Measurements from ENCODE around the gene TRAF1. TPM values are rescaled to one million over a fixed set of nuclear protein-coding genes. Genes with fewer than 3 reads are reported as not detected.

TRAF1 gene
- total RNA-seq, 2 donors from 2014 or later, result 103 to 118 TPM

DNA sequence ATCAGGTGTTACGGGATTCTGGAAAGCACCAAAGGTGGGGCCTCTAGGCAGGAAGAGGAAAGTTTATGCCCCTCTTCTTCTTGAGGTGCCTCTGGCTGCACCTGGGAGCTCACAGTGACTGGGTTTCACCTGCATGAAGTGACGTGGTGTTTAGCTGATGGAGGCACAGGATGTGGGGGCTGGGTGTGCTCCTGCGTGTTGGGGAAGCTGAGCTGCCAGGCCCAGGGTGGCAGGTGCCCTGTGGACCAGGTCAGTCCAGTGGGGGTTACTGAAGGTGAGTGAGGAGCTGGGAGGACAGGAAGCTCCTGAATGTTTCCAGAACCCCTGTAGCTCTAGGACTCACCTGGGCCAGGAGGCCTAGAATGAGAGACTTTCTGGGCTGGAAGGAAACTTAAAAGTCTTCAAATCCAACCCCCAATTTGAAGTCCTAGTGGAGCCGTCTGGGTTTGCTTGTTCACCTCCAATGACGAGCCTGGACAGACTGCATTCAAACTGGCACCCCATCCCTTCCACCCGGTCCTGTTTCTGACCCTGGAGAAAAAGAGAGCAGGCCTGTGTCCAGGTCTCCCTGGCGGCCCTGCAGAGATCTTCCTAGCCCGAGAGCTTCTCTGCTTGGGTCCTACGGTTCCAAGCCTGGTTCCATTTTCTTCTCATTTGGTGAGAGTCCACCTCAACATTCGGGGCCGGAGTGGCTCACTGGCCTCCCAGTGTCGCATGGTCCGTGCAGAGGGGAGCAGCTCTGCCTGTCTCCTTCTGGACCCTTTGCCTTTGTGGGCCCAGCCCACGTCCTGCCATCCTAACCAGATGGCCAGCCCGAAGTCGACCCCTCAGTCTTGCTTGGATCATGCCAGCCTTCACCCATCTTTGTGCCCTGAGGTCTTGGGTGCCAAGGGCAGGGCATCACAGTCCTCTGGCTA is 22.3 kb downstream of the TRAF1 start:
- H3K4me1 Mint-ChIP-seq, result peaks cover 56% of the 10 kb centered on the region

DNA sequence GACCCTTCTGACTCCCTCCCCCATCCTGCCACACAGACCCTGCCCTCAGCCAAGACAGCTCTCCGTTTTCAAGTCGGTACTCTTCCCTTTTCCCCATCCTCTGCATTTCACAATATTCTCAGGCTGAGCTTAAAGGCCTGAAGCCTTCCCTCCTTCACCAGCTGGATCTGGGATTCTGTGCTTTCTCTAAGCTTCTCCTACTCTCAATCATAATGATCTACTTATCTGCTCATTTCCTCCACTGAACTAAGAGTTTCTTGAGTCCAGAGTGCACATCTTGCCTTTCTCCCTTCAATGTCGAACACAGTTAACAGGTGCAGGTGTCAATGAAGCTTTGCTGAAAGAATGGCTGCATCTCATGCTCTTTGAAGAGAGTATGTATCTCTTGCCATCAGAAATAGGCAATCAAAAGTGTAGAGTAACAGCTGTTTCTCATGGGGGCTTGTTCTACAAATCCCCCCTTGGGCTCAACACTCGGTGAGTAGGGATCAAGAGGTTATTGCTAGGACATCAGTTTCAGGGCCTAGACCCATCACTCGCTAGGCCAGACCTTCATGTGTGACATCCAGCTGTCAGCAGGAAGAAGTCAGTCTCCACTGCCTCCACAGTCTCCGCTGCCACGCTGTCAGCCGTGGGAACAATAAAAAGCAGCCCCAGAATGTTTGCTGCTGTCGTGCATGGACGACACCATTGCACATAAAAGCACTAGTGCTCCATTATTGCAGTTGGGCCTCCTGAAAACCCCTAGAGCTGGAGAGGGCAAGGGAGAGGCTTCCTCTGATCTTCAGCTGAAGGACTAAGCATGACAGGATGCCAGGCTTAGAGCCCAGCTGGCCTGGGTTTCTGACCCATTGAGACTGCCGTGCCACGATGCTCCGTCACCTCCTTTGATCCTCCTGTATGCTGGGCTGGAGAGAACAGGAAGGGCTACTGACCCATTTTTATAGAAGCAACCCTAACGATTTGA is 23.7 kb downstream of the TRAF1 start:
- H3K4me1 Mint-ChIP-seq, result peaks cover 52% of the 10 kb centered on the region
- H3K9me3 ChIP-seq (ENCODE audit: control insufficient read depth, low read length, poor library complexity, severe bottlenecking), result no peaks in the 10 kb centered on the region
- no peak for DNase-seq
- H3K36me3 Mint-ChIP-seq (ENCODE audit: low read depth), result peaks cover 13% of the 10 kb centered on the region
- peak overlapping the region; percentile 82 for H3K4me3 Mint-ChIP-seq
- no peaks in the 10 kb centered on the region for H3K27me3 Mint-ChIP-seq
- no peak for ATAC-seq
- H3K27ac Mint-ChIP-seq, result peak overlapping the region; percentile 98

More for the DNA sequence above, 22.3 kb downstream of the TRAF1 start:
- ATAC-seq, result peak; percentile 88
- Mint-ChIP-seq H3K27ac (peak overlapping the region; percentile 98), H3K4me3 (peak overlapping the region; percentile 82), H3K27me3 (no peaks in the 10 kb centered on the region), H3K36me3 (ENCODE audit: low read depth) (peaks cover 13% of the 10 kb centered on the region)
- peak; percentile 36 to 60 (median 56) for DNase-seq
- no peaks in the 10 kb centered on the region for H3K9me3 ChIP-seq (ENCODE audit: control insufficient read depth, low read length, poor library complexity, severe bottlenecking)

DNA sequence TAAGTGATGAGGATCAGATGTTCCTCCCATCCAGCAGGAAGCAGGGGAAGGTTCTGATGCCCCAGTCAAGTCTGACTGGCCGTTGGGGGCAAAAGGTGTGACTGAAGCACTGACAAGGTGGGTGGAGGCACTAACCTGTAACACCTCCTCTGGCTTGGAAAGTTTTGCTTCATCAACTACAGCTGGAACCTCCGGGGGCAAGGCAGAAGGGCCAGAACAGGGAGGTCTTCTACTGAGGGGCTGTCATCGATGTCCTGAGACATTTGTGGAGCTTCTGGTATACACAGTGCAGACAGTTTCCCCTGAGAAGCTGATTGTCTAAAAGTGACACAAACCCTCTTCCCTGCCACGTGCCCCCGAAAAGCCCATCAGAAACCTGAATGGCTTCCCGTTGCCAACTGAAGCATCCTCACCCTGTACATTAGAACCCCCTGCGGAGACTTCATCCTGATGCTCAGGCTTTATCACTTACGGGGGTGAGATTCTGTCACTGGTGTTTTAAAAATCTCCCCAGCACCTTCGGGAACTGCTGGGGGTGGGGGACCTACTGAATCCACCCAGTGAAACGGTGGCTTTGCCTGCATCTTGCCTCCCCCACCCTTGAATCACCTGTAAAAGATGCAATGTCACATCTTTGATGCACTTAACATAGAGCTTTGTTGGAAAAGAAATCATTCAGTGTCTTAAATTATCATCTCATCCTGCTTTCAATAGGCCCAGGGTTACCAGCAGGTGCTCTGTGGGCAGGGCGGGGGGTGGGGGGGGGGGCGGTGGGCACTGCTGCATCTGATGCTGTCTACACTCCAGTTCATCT is 24.6 kb downstream of the TRAF1 start:
- ATAC-seq, result no peak
- H3K4me3 Mint-ChIP-seq, result peak overlapping the region; percentile 82
- DNase-seq, result no peak
- peaks cover 9% of the 10 kb centered on the region for H3K36me3 Mint-ChIP-seq (ENCODE audit: low read depth)
- peak overlapping the region; percentile 98 for H3K27ac Mint-ChIP-seq
- H3K9me3 ChIP-seq (ENCODE audit: control insufficient read depth, low read length, poor library complexity, severe bottlenecking), result no peaks in the 10 kb centered on the region
- peaks cover 49% of the 10 kb centered on the region for H3K4me1 Mint-ChIP-seq
- no peaks in the 10 kb centered on the region for H3K27me3 Mint-ChIP-seq

DNA sequence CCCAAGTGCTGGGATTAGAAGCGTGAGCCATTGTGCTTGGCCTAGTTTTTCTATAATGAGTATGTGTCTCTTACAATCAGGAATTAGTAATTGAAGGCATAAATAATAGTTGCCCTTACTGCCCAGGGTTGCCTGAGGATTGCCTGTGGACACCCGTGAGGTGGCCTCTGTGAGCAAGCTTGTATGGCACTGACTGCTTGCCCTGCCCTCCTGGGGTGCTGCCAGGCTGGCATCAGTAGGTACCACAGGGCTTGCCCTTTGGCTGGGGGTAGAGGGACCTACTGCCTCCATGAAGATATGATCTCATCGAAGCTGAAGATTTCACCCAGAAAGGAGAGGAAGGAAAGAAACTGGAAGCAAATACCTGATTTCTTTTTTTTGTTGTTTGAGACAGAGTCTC is 25.8 kb downstream of the TRAF1 start:
- no peaks in the 10 kb centered on the region for H3K27me3 Mint-ChIP-seq
- no peak for DNase-seq
- H3K4me1 Mint-ChIP-seq, result peaks cover 42% of the 10 kb centered on the region
- H3K27ac Mint-ChIP-seq, result peak overlapping the region; percentile 98
- H3K4me3 Mint-ChIP-seq, result peak overlapping the region; percentile 28
- ATAC-seq, result no peak
- peaks cover 5% of the 10 kb centered on the region for H3K36me3 Mint-ChIP-seq (ENCODE audit: low read depth)
- no peaks in the 10 kb centered on the region for H3K9me3 ChIP-seq (ENCODE audit: control insufficient read depth, low read length, poor library complexity, severe bottlenecking)

DNA sequence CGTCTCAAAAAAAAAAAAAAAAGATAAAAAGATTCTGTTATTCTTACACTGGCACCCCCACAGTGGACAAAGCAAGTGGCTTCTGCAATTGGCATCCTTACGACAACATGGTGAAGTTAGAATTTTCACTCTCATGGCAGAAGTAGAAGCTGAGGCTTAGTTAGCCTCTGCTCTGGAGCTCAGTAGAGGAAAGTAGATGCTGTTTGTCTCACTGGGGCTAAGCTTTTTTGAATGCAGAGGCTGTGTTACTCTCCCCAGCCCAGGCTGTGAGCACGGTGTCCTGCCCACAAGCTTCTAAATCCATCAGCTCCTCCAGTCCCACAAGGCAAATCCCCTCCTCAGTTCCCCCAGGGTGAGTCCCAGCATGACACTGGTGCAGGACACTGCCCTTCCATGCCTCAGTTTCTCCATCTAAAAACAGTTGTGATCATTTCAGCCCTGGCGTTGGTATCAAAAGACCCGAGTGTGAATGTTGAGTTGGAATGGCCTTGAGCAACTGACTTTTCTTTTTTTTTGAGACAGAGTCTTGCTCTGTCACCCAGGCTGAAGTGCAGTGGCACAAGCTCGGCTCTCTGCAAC is 27.0 kb downstream of the TRAF1 start:
- Mint-ChIP-seq H3K27me3 (no peaks in the 10 kb centered on the region), H3K4me3 (peak overlapping the region; percentile 39), H3K4me1 (peaks cover 32% of the 10 kb centered on the region), H3K27ac (peak overlapping the region; percentile 98), H3K36me3 (ENCODE audit: low read depth) (peaks cover 5% of the 10 kb centered on the region)
- H3K9me3 ChIP-seq (ENCODE audit: control insufficient read depth, low read length, poor library complexity, severe bottlenecking), result no peaks in the 10 kb centered on the region
- ATAC-seq (no peak), DNase-seq (no peak)

DNA sequence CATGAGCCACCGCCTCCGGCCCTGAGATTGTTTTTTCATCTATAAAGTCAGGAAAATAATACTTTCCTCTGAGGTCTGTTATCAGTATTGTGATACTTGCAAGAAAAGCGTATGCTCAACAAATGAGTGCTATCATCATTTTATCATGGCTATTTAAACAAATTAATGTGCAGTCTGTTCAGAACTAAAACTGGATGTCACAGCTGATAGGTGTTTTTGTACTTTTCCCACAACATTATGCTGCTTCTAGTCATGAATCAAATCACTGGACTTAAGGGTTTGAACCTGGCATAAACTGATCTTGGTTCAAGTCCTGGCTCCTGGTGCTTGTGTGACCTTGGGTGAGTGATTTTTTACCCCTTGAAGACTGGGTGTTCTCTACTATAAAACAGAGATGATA is 28.2 kb downstream of the TRAF1 start:
- Mint-ChIP-seq H3K27me3 (no peaks in the 10 kb centered on the region), H3K27ac (peak overlapping the region; percentile 98), H3K4me1 (peaks cover 26% of the 10 kb centered on the region), H3K36me3 (ENCODE audit: low read depth) (peaks cover 3% of the 10 kb centered on the region), H3K4me3 (no peak overlapping the region)
- H3K9me3 ChIP-seq (ENCODE audit: control insufficient read depth, low read length, poor library complexity, severe bottlenecking), result no peaks in the 10 kb centered on the region
- ATAC-seq (no peak), DNase-seq (no peak)

DNA sequence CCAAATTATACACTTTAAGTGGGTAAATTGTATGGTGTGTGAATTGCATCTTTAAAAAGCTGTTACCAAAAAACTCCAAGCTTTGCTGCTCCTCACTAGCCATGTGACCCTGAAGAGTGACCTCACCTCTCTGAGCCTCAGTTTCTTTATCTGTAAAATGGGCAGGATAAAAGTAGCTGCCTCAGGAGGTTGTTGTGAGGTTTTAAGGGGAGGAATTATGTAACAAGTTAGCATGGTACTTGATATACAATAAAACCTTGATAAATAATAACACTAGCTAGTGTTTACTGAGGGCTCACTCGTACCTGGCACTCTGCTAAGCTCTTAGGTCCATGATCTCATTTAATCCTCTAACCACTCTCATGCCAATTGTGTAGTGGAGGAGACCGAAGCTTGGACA is 30.6 kb downstream of the TRAF1 start:
- H3K36me3 Mint-ChIP-seq (ENCODE audit: low read depth), result no peaks in the 10 kb centered on the region
- peak overlapping the region; percentile 98 for H3K27ac Mint-ChIP-seq
- no peaks in the 10 kb centered on the region for H3K27me3 Mint-ChIP-seq
- no peak for ATAC-seq
- DNase-seq, result no peak
- no peaks in the 10 kb centered on the region for H3K9me3 ChIP-seq (ENCODE audit: control insufficient read depth, low read length, poor library complexity, severe bottlenecking)
- H3K4me1 Mint-ChIP-seq, result peaks cover 43% of the 10 kb centered on the region
- H3K4me3 Mint-ChIP-seq, result no peak overlapping the region

DNA sequence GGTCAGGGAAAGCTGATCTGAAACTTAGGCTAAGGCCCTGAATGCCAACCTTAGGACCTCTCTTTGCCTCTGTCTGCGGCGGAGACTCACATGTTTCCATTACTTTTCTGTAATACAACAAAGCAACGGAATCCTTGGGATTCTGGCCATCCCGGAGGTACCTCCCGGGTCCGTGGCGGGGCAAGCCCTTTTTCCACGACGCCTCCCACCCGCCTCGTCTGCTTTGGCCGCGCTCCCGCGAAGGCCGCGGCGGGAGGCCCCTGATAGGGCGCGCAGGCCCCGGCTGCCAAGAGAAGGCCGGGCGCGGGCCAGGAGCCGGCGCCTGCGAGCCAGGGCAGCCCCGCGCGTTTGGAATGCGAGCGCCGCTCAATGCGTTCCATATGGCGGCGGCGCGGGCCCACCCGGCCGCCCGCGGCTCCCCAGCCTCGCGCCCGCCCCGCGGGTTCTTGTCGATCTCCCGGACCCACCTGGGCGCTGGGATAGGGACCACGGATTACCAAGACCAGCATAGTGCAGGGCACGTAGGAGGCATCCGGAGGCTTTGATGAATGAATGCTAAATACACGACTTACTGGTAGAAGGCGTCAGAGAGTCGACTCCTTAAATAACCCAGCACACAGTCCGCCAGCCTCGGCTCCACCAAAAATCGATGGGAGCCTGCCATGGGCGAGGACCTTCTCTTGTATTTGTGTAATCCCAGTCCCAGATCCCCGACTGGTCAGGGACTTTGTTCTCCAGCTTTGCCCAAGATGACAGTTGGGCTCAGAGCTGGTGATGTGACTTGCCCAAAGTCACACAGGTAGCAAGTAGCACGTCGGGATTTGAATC is 32.1 kb downstream of the TRAF1 start:
- Mint-ChIP-seq H3K4me1 (peaks cover 48% of the 10 kb centered on the region), H3K4me3 (no peak overlapping the region)

DNA sequence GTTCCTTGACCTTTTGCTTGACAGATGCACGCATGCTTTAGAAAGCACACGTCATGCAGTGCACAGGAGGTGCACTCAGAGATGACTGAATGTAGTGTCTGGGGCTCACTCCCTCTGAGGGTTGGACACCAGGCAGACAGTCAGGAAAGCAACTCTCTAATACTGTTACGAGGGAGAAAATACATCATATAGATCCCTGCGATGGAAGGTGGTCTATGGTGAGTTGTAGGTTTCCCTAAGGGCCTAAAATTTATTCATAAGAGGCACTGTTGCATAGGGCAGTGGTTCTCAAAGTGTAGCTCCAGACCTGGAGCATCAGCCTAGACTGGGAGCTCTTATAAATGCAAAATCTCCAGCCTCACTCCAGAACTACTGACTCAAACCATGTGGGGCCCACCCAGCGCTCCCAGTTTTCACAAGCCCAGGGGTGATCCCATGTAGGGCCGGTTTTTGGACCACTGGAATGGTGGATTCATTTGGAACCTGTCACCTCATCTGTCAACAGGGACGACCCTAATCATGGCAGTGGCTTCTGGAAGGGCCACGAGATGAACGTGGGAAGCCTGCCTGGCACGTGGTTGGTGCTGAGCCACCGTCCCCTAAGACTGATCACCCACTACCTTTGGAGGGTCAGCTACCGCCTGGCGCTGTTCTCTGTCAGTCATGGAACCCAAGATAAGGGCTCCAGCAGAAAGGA is 32.8 kb downstream of the TRAF1 start:
- H3K4me1 Mint-ChIP-seq, result peaks cover 50% of the 10 kb centered on the region
- no peak for DNase-seq
- no peaks in the 10 kb centered on the region for H3K27me3 Mint-ChIP-seq
- H3K27ac Mint-ChIP-seq, result peak overlapping the region; percentile 98
- no peaks in the 10 kb centered on the region for H3K9me3 ChIP-seq (ENCODE audit: control insufficient read depth, low read length, poor library complexity, severe bottlenecking)
- H3K4me3 Mint-ChIP-seq, result peak overlapping the region; percentile 69
- no peak for ATAC-seq
- no peaks in the 10 kb centered on the region for H3K36me3 Mint-ChIP-seq (ENCODE audit: low read depth)

More for the DNA sequence above, 32.1 kb downstream of the TRAF1 start:
- ATAC-seq, result no peak
- DNase-seq, result no peak
- peak overlapping the region; percentile 98 for H3K27ac Mint-ChIP-seq
- H3K9me3 ChIP-seq (ENCODE audit: control insufficient read depth, low read length, poor library complexity, severe bottlenecking), result no peaks in the 10 kb centered on the region
- H3K36me3 Mint-ChIP-seq (ENCODE audit: low read depth), result no peaks in the 10 kb centered on the region
- H3K27me3 Mint-ChIP-seq, result no peaks in the 10 kb centered on the region

DNA sequence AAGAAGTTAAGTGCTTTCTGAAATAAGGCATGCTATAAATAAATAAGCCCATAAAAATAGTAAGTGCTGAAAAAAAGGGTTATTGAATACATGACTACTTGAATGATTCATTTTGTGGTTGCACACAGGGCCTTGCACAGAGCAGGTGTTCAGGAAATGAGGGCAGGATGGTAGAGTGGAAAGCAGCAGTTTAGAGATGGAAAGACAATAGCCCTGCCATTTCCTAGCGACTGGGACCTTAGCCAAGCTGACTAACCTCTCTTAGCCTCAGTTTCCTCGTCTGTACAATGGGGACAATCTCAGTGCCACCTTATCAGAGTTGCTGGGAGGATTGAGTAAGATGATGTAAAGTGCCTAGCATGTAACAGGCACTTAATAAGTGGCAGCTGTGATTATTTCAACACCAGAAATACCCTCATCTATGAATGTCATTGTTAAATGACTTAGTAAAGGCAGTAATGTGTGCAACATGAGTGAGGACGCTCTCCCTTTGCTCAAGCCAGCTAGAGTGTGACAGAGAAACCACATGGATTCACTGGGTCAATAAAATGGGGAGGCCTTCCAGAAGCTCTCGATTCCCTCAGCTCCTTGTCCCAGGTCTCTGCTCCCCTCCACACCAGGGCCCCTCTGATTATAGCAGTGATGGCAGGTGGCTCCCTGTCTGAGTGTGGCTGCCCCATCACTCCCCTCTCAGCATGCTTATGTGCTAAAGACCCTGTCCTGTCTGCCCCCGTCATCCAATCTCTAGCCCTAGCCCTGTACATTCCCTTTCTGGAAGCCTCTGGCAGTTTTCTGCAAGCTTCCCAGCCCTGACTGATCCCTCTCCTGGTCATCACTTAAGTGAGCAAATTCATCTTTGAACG is 33.6 kb downstream of the TRAF1 start:
- ATAC-seq (peak; percentile 76), DNase-seq (peak in 1 of 3 donors; percentile 54)
- Mint-ChIP-seq H3K4me1 (peaks cover 50% of the 10 kb centered on the region), H3K36me3 (ENCODE audit: low read depth) (no peaks in the 10 kb centered on the region), H3K27me3 (no peaks in the 10 kb centered on the region), H3K4me3 (peak overlapping the region; percentile 69), H3K27ac (peak overlapping the region; percentile 98)
- no peaks in the 10 kb centered on the region for H3K9me3 ChIP-seq (ENCODE audit: control insufficient read depth, low read length, poor library complexity, severe bottlenecking)

Data from T-helper 17 cell (primary cell).